HG03521 (cell line): ENCODE results near the gene DAPK1.

Experiments used
- ATAC-seq: cut with Tn5 transposase; IDR thresholded peaks from one replicate; pipeline ENCODE4 v1.9.1; 2021; ENCODE audit warnings: mild to moderate bottlenecking, moderate library complexity; ENCODE audit not compliant: unreplicated experiment

The DAPK1 gene

GRCh38 chr9:87706066-87706739 is 208.5 kb downstream of the DAPK1 start:
- no peak for ATAC-seq

- ATAC-seq = no peak
These were observed 210.3 kb downstream of the DAPK1 start for GRCh38 chr9:87707805-87708506.

DNA sequence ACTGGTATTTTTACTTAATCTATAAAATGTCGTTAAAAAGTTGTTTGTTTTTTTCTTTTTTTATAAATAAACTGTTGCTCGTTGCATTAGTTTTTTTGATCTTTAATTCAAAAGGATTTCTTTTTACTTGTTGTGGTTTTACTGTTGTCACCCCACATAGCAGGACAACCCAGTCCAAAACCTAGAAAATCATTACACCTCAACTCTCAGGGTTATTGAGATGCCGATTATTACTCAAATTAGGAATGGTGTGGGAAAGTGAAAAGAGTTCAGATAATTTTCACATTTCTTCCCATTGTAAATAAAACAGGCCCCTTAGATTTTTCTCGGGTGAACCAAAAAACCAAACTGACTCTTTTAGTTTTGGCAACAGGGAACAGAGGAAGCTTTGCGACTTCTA is 210.9 kb downstream of the DAPK1 start:
- ATAC-seq = no peak

DNA sequence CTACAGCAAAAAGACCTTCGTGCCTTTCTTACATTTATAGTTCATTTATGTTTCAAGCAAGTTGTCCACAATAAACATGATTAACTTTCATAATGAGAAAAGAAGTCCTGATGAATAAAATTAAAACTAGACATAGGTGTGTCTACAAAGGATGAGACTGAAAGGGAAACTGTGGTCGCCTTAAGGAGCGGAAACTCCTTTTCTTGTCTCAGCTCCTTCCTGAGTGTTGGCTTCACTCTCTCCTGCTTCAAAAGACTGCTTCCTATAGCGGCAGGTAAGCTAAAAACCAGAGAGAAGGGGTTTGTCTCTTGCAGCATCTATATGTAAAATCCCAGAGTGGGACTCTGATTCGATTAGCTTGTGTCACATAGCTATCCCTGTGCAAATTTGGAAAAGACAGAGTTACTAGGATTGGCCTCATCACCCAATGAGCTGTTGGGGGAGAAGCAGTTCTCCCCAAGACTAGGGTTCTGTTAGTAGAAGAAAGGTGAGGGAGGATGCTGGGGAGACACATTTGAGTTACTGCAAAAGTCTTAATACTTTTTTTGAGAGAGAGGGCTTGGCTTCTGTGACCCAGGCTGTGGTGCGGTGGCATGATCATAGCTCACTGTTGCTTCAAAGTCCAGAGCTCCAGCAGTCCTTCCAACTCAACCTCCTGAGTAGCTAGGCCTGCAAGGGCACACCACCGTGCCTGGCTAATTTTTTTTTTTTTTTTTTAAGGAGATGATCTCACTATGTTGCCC is 211.5 kb downstream of the DAPK1 start:
- ATAC-seq = no peak

- ATAC-seq = no peak
These were observed 212.8 kb downstream of the DAPK1 start for GRCh38 chr9:87710443-87710842.

DNA sequence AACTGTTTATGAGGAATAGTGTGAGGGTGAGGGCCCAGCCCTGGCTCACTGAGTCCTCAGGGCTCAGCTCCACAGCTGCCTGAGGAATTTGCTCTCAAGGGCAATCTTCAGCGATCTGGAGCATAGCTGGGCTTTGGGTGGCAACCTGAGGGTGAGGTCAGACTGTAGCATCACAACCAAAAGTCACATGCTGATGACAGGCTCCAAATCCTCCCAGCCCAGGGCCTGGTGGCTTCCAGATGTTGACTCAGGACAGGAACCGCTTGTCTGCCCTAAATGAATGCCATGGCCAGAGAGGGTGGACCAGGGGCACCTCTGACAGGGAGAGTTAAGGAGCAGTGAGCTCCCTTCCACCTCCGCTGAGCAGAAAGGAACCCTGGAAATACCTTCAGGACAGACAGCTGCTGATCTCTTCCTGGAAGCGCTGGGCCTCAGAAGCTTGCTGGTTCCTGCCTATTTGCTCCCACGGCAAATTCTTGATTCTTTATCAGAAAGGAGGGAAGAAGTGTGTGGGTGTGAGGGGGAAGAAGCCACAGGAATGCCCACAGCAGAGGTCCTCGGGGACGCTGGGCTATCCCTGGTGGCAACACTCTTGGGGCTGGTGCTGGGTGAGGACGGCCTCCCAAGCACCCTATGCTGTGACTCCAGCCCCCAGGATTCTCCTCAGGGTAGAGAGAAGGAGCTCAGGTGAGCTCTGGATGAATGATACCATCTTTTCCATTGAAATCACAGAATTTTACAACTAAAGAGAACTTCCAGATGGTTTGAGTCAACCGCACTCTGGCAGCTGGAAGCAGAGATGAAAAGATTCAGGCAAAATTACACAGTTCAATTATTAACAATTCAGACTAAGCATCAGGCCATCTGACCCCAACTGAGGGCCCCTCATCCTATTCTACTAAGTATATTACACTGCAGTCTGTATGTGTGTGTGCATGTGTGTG is 214.5 kb downstream of the DAPK1 start:
- no peak for ATAC-seq

- ATAC-seq = no peak
These were observed 215.2 kb downstream of the DAPK1 start for GRCh38 chr9:87712801-87713277.

DNA sequence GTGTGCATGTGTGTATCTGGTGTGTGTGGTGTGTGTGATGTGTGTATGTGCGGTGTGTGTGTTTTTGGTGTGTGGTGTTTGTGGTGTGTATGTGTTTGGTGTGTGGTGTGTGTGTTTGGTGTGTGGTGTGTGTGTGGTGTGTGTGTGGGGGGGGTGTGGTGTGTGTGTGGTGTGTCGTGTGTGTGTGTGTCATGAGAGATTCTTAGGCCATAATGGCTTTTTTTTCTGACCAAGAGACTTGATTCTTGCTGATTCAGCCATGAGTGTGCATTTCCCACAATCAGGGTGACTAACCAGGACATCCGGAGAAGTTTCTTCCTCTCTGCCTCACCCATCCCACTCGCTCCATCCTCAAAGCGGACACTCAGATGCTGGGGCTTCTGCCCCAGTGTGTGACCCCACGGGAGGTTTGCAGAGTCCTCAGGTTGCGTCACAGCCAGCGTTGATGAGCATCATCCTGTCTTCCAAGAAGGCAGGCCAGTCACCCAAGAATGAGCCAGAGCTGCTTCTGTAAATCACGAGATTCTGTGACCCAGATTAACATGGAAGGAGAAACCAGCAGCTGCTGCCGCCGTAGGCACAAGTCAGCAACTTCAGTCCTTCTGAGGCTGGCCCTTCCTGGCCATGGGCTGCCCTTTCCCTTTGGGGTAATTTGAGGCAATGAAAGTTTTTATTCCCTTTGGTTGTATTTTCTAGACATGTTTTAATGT is 215.8 kb downstream of the DAPK1 start:
- no peak for ATAC-seq

- ATAC-seq = no peak
These were observed 216.3 kb downstream of the DAPK1 start for GRCh38 chr9:87713988-87714330.

DNA sequence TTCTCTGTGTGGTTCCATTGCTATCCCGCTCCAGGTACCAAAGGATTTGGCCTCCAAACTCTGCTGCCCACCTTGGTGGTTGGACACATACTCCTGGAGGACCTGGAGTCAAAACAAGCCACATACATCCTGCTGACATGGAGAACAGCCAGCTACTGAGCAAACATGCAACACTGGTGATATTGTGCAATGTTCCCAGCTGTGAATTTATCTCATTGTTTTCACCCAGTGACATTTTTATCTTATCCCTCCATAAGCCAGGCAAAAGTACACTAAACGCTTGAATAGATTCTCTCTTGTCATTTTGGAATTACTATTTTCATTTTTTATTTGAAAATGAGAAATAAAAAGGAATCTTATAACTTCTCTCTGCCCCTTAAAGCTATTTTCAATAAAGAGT is 217.2 kb downstream of the DAPK1 start:
- ATAC-seq = no peak

GRCh38 chr9:87716141-87716540 is 218.5 kb downstream of the DAPK1 start:
- ATAC-seq = no peak

DNA sequence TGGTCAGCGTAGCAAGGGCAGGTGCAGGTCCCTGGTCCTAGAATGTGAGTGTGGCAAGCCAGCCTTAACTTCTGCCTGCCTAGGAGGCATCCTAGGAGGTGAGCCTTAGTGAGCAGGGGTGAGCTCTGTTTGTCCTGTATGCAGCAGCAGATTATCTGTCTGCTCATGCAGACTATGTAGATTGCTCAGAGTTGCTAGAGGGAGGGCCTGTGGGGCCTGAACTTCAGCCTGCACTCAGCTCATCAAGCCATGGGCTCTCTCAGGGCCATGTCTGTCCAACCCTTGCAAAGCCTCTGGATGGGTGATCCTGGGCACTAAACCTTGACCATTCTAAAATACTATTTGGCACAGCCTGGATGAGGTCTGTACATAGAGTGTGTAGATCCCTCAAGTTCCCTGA is 219.8 kb downstream of the DAPK1 start:
- no peak for ATAC-seq

GRCh38 chr9:87718231-87718630 is 220.6 kb downstream of the DAPK1 start:
- ATAC-seq = no peak

GRCh38 chr9:87718852-87719612 is 221.4 kb downstream of the DAPK1 start:
- ATAC-seq = no peak

- no peak for ATAC-seq
These were observed 222.5 kb downstream of the DAPK1 start for GRCh38 chr9:87720173-87720572.

GRCh38 chr9:87722393-87723088 is 224.9 kb downstream of the DAPK1 start:
- ATAC-seq = no peak

DNA sequence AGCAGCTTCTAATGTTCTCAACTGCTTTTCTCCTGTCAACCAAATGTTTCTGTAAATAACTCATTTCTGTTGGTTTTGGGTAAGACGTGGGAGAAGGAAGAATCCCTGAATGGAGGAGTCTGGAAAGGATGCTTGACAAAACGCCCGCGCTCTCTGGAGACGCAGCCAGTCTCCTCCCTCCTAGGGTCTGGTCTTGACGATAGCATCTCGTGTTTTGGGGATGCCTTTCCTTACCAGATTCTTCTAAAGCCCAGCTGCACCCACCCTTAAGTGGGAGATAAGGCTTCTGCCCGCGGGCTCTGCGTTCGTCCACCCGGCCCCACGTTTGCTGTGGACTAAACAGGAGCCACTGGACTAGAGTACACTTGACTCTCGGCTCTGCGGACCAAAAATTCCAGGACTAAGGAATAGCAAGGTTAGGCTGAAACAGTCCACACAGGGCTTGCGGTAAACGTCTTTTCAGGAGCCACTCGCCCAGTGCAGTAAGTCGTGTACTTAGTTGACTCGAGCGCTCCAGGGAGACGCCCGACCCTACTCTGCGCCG is 227.8 kb downstream of the DAPK1 start:
- ATAC-seq = no peak

GRCh38 chr9:87725900-87726709 is 228.4 kb downstream of the DAPK1 start, which contains the start of gene CTSL:
CTSL (plus strand) TSS chr9:87726119; CDS start chr9:87727604, 1,485 bp downstream.
- ATAC-seq = no peak
